Stimulated activated CD8-positive, alpha-beta memory T cell treated with anti-CD3 and anti-CD28 coated beads, Interleukin-12 subunit alpha, Interleukin-12 subunit beta, amount 100 ng/mL, for 4 hours (primary cell): ENCODE data around the gene MAN2A1.
"Not testable (repeated sequence)": the region's sequence is repeated elsewhere in the genome, so short reads cannot be mapped to it uniquely, and the experiment has no call there.

Experiments used
- DNase-seq: peaks from one replicate; pipeline ENCODE4 v3.0.0-alpha.2; 2020; ENCODE audit warnings: low read depth

MAN2A1 gene

GRCh38 chr5:109756543-109757185 is 66.9 kb downstream of the MAN2A1 start:
- no peak for DNase-seq

GRCh38 chr5:109757490-109757889 is 67.8 kb downstream of the MAN2A1 start:
- no peak for DNase-seq

DNA sequence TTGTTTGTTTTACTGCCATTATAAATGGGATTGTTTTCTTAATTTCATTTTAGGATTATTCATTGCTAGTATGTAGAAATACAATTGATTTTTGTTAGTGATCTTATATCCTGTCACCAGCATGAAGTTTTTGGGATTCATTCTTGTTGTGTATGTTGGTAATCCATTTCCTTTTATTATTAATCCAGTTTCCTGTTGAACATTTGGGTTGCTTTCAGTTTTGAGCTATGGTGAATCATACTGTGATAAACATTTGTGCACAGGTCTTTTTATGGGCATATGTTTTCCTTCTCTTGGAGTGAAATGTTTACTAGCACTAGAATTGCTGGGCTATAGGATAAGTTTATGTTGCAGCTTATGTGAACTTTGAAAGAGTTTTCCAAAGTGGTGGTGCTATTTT is 69.6 kb downstream of the MAN2A1 start:
- no peak for DNase-seq

- DNase-seq, result not testable (repeated sequence)
These were observed 70.4 kb downstream of the MAN2A1 start for GRCh38 chr5:109760130-109760529.

GRCh38 chr5:109762821-109763220 is 73.1 kb downstream of the MAN2A1 start:
- DNase-seq, result no peak

DNA sequence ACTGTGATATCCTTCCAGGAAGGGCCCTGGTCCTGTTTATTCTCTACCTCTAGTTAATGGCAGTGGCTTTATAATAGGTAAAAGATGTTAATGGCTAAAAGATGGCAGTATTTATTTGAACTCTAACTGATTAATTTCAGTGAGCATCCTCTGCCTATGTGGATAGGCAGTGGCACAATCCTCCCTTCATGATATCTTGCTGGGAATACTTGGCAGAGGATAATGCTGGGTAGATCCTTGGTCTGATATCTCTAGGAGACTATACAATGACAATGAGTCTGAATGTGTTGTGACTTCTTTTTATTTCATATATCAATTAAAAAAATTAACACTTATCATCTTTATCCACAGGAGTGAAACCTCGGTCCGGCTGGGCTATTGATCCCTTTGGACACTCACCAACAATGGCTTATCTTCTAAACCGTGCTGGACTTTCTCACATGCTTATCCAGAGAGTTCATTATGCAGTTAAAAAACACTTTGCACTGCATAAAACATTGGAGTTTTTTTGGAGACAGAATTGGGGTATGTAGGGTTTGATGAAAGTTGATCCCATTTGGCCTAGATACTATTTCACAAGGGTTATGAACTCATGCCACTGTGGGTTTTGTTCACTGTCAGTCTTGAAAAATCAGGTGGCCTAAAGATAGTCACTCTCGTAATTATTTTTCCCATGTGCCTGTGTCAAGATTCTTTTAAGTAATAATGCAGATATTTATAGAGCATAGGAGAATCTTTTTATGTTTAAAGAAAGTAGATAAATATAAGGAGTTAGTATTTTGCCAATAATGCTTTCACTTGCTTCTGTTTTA is 77.7 kb downstream of the MAN2A1 start:
- no peak for DNase-seq

GRCh38 chr5:109767997-109768396 is 78.3 kb downstream of the MAN2A1 start:
- DNase-seq, result no peak

GRCh38 chr5:109769597-109770291 is 80.0 kb downstream of the MAN2A1 start:
- no peak for DNase-seq

- no peak for DNase-seq
These were observed 85.4 kb downstream of the MAN2A1 start for GRCh38 chr5:109775130-109775529.

GRCh38 chr5:109779036-109779735 is 89.5 kb downstream of the MAN2A1 start:
- DNase-seq, result no peak

- no peak for DNase-seq
These were observed 95.0 kb downstream of the MAN2A1 start for GRCh38 chr5:109784687-109785086.

DNA sequence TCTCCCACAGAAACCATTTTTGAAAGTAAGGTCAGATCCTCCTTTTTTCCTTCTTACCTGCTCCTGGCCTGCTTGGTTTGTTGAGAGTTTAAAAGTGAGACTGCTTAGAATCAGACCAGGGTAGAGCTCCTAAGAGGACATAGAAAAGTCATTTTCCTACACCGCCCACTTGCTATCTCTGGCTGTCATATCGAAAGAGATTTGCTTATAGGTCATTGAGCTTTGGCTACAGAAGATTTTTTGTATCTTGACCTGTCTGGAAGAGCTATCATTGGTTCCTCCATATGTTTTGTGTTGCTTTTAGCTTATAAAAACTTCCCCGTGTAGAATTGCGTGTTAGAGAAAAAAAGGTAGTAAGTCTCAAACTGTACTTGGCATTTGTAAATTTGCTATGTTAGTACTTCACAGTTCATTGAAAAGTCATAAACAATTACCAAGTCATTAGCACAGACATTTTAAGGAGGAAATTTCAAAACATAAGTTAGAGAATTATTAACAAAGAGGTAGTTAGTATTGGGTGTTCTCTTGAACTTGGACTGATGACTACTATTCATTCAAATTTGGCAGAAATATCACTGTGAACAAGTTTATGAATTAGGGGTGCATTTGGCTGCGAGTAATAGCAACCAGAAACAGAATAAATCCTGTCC is 96.6 kb downstream of the MAN2A1 start:
- DNase-seq, result no peak

DNA sequence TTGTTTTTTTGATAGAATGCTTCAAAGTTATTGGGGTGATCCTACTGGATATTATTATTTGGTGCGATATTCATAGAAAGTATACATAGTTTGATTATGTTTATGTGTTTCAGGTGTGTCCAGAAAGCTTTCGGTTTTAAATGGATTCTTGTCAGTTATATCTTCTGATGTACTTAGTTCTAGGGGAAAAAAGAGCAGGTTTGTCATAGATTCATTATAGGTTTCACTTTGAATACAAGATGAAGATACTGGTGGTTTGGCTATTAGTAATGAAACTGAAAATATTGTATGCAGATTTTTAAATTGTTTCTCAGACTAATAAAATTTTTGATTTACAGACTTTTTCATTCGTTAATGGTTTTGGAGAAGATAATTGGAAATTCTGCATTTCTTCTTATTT is 98.9 kb downstream of the MAN2A1 start:
- DNase-seq, result no peak

DNA sequence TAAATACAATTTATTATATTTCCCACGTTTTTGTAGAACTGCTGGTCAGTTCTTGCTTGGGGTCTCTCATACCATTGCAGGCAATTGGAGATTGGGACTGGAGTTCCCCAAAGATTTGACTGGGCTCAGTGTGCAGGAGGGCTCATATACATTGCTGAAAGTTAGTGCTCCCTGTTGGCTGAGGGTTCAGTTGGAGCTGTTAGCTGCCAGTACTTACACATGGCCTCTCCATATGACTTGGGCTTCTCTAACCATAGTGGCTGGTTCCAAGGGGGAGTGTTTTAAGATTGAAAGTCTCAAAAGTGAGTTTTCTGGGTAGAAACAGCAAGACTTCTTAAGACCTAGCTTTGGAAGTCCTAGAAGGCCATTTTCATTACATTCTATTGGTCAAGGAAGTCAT is 102.9 kb downstream of the MAN2A1 start:
- DNase-seq, result no peak

DNA sequence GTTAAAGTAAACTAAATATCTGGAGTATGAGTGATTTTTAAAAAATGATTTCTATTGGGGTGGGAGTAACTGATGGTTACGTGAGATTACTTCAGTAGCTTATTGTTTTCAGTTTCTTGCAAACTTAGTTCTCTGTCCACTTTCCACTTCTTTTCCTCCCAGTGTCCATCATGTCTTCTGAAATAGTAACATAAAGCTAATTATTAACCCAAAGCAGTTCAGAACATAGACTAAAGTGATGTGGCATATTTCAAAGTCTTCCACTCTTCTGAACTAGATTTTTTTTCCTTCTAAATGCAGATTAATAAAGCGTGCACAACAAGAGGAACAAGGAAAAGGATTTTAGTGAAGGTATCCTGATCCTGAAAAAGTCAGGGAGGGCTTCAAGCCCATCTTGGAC is 114.1 kb downstream of the MAN2A1 start:
- DNase-seq, result no peak

GRCh38 chr5:109805472-109805871 is 115.7 kb downstream of the MAN2A1 start:
- no peak for DNase-seq

DNA sequence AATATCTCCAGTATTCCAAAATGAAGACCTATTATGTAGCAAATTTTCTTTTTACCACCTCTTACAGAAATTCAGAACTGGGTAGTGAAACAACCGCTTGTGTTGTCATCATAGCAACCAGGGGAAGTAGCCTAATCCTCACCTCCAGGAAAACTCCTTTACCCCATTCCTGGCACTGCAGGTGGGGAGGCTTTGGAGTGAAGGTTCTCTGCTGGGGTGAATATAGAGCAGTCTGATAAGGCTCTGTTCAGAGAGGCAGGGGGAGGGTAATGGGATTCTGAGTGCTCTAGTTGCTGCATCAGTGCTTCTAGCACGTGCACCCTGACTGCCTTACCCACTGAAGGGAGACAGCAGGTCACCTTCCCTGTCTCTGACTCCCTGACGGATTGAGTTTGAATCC is 116.2 kb downstream of the MAN2A1 start:
- DNase-seq, result no peak

GRCh38 chr5:109812698-109813097 is 123.0 kb downstream of the MAN2A1 start:
- DNase-seq, result no peak

- no peak for DNase-seq
These were observed 127.0 kb downstream of the MAN2A1 start for GRCh38 chr5:109816732-109817131.

DNA sequence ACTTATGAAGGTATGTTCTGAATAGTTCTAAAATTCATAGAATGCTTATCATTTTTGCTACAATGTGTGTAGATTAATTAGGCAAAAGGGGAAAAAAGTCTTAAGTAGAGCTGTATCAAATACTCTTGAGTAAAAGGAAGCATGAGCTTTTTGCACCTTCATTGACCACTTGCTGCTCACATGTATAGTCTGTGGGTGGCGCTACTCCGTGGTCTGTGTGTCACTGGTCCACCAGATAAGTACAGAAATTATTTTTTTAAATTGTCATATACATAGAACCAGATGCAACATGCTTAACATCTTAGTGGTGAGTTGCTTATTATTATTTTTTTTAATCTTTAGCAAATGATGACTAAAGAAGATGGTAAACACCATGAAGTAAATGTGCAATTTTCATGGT is 130.2 kb downstream of the MAN2A1 start:
- DNase-seq, result no peak

DNA sequence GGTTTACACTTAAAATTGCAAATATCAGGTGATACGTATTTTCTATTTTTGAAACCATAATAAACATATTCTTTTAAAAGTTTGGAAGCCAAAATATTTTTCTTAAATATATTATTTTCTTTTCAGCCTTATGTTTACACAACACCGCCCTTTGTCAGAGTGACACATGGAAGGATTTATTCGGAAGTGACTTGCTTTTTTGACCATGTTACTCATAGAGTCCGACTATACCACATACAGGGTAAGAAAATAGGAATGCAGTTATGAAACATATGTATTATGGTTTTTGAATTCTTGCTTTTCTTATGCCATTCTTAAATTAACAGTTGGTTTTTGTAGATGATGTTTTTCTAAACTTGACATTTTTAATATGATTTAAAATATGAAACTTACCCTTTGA is 133.9 kb downstream of the MAN2A1 start:
- DNase-seq, result no peak

DNA sequence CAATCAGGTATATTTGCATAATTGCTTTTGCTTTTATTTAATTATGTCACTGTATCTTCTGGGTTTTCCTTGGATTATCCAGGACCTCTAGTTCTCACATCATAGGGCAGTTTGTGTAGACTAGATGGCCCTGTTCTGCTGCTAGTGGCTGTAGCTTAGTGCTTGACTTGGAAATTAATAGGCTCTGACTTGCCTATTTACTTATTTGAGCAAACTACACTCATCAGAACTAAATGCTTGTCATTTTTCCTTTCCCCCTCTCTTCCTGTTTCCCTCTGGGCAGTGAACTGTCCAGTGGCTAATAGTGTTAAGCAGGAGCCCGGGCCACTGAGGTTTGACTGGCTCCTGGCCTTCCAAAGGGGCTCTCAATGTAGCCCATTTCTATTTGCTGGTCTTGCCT is 135.7 kb downstream of the MAN2A1 start:
- no peak for DNase-seq
